A549 (cell line): Measurements from ENCODE around the gene NEURL1.

Experiments
- CTCF ChIP-seq: fragments of >200 bp; sonication (Bioruptor Twin); formaldehyde crosslinking; IDR thresholded peaks from 3 replicates; pipeline ENCODE4 v1.5.1; 2016
- ELK1 ChIP-seq: fragments of 150-350 bp; IDR thresholded peaks from 2 replicates; pipeline ENCODE4 v1.6.1; 2014; ENCODE audit warnings: low read depth, mild to moderate bottlenecking, low read length

GRCh38 chr10:103448746-103449145, 44.8 kb upstream of the NEURL1 start:
- TF ChIP-seq CTCF (no peak), ELK1 (no peak)
